Endothelial cell of umbilical vein (primary cell): ENCODE results near the gene PABPC1L2A.

ENCODE experiments used
- EZH2 ChIP-seq: IDR thresholded peaks from 2 replicates; pipeline ENCODE4 v1.6.1; 2012; ENCODE audit warnings: borderline replicate concordance, low read depth, mild to moderate bottlenecking, moderate library complexity, low read length, inconsistent platforms; ENCODE audit not compliant: severe bottlenecking
- GATA2 ChIP-seq: IDR thresholded peaks from 2 replicates; pipeline ENCODE4 v1.7.0; 2011; ENCODE audit warnings: low read depth, mild to moderate bottlenecking, moderate library complexity, mixed read lengths, low read length; ENCODE audit not compliant: insufficient read length, insufficient read depth
- POLR2A ChIP-seq: IDR thresholded peaks from 2 replicates; pipeline ENCODE4 v1.6.1; 2012; ENCODE audit warnings: low read depth, mild to moderate bottlenecking, control low read depth, low read length
- POLR2AphosphoS5 ChIP-seq: IDR thresholded peaks from 2 replicates; pipeline ENCODE4 v1.6.1; 2012; ENCODE audit warnings: low read depth, mild to moderate bottlenecking, control low read depth, low read length, moderate library complexity; ENCODE audit not compliant: insufficient read depth
- TF ChIP-seq, protein P1 (sequence below), 2 donors: IDR thresholded peaks; 1 replicate in 1 of 2; 2 replicates in 1 of 2; pipeline ENCODE4 v1.5.1; 2011; ENCODE audit warnings: low read length in 2 of 2, mild to moderate bottlenecking in 2 of 2, moderate library complexity in 2 of 2, control low read depth in 1 of 2, inconsistent platforms in 1 of 2, low read depth in 1 of 2; ENCODE audit not compliant: insufficient read depth in 1 of 2; ENCODE audit errors: extremely low read depth in 1 of 2

DNA sequence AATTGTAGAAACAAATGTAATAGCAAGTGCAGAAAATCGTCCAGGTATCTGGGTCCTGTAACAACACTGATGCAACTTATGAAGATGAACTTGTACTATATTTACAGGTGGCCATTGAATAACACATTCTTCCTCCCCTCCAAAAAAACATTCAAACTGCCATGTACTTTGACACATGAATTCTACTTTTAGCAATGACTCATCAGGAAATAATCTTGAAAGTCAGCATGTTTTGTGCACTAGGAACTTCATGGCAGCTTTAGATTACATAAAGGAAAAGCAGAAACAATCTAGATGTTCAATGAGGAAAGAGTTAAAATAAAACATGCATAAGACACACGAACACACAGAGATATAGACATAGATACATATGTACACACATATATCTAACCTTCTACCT, 2.5 kb downstream of the PABPC1L2A start:
- TF ChIP-seq, protein P1, sequence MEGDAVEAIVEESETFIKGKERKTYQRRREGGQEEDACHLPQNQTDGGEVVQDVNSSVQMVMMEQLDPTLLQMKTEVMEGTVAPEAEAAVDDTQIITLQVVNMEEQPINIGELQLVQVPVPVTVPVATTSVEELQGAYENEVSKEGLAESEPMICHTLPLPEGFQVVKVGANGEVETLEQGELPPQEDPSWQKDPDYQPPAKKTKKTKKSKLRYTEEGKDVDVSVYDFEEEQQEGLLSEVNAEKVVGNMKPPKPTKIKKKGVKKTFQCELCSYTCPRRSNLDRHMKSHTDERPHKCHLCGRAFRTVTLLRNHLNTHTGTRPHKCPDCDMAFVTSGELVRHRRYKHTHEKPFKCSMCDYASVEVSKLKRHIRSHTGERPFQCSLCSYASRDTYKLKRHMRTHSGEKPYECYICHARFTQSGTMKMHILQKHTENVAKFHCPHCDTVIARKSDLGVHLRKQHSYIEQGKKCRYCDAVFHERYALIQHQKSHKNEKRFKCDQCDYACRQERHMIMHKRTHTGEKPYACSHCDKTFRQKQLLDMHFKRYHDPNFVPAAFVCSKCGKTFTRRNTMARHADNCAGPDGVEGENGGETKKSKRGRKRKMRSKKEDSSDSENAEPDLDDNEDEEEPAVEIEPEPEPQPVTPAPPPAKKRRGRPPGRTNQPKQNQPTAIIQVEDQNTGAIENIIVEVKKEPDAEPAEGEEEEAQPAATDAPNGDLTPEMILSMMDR (IDR thresholded peaks at IDR 0.05; ENCODE audit: extremely low read depth in 1 of 2, insufficient read depth in 1 of 2, low read depth in 1 of 2, low read length in 2 of 2): no peak
- TF ChIP-seq EZH2 (no peak), POLR2AphosphoS5 (no peak), POLR2A (no peak), GATA2 (no peak)
